NT2/D1 (cell line): ENCODE data around the gene ETFDH.

Experiments
- YY1 ChIP-seq: IDR thresholded peaks from 2 replicates; pipeline ENCODE4 v1.6.1; 2011; ENCODE audit not compliant: insufficient read length, insufficient read depth
- ZNF274 ChIP-seq: IDR thresholded peaks from 2 replicates; pipeline ENCODE4 v1.6.1; 2011; ENCODE audit warnings: mild to moderate bottlenecking, low read depth, low read length

DNA sequence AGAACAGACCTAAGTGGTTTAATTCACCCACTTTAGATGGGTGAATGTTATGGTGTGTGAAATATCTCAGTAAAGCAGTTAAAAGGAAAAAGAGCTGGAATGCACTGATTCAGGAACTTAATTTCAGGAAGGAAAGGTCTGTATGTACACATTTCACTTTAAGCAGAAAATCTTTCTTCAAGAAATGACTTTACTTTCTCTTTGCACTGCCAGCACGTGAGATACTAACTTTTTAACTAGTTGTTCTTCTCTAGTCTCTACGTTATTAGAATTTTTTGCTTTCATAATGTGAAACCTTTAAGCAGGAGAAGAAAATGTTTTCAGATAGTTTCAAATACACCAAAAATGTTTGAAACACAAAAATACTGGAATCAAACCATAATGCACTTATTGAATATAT is 19.2 kb upstream of the ETFDH start:
- TF ChIP-seq YY1: no peak
- TF ChIP-seq ZNF274: no peak
